HL-60 (cell line): ENCODE results near the gene ADPGK.

Experiments
- DNase-seq, 2 experiments: peaks; one replicate each; pipeline ENCODE4 v3.0.0-alpha.2; 2010 to 2020; ENCODE audit warnings: low read depth in 1 of 2, low spot score in 1 of 2
- H3K27ac ChIP-seq: fragments of 250-450 bp; sonication (Bioruptor Pico); replicated peaks from 2 replicates; pipeline ENCODE4 v1.5.1; 2020; ENCODE audit warnings: mild to moderate bottlenecking, moderate library complexity
- H3K27me3 ChIP-seq: fragments of 250-450 bp; sonication (Bioruptor Pico); 2 replicates; pipeline ENCODE4 v1.5.1; 2021; ENCODE audit warnings: mild to moderate bottlenecking, moderate library complexity; ENCODE audit not compliant: insufficient read depth, poor library complexity, severe bottlenecking
- H3K4me3 ChIP-seq: replicated peaks from 2 replicates; pipeline ENCODE4 v1.5.1; 2011; ENCODE audit warnings: mild to moderate bottlenecking, control low read depth, low read length; ENCODE audit not compliant: insufficient read depth
- GABPA ChIP-seq: IDR thresholded peaks from 2 replicates; pipeline ENCODE4 v1.6.1; 2012; ENCODE audit warnings: low read depth
- POLR2AphosphoS5 ChIP-seq: IDR thresholded peaks from 2 replicates; pipeline ENCODE4 v1.6.1; 2012; ENCODE audit warnings: low read depth
- SPI1 ChIP-seq: IDR thresholded peaks from 2 replicates; pipeline ENCODE4 v1.6.1; 2012; ENCODE audit warnings: low read depth, mild to moderate bottlenecking, borderline replicate concordance
- TF ChIP-seq, protein P1 (sequence below): IDR thresholded peaks from one replicate; pipeline ENCODE4 v1.5.1; 2011; ENCODE audit warnings: low read length, control low read depth, inconsistent platforms; ENCODE audit not compliant: insufficient read depth
- TF ChIP-seq, protein P2 (sequence below): IDR thresholded peaks from 2 replicates; pipeline ENCODE4 v1.6.1; 2012; ENCODE audit warnings: low read depth; ENCODE audit not compliant: insufficient replicate concordance

ADPGK gene

DNA sequence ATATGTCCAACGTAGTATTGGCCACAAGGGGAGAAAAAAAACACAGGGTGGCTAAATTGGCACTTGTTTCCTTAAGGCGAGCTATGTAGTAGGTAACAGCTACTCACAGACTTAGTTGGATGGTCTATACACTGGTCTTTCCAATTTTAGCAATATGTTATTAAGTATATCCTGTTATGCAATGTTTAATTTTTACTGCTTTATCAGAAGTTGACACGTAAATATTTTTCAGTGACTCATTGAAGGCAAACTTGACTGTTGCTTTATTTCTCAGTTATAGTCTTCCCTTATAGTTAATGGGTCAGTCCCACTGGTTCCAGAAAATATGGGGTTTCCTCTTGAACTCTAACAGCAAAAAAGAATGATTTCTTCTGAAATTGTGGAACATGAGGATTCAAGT, 46.5 kb downstream of the ADPGK start:
- H3K4me3 ChIP-seq: no peak overlapping the region
- TF ChIP-seq, protein P1, sequence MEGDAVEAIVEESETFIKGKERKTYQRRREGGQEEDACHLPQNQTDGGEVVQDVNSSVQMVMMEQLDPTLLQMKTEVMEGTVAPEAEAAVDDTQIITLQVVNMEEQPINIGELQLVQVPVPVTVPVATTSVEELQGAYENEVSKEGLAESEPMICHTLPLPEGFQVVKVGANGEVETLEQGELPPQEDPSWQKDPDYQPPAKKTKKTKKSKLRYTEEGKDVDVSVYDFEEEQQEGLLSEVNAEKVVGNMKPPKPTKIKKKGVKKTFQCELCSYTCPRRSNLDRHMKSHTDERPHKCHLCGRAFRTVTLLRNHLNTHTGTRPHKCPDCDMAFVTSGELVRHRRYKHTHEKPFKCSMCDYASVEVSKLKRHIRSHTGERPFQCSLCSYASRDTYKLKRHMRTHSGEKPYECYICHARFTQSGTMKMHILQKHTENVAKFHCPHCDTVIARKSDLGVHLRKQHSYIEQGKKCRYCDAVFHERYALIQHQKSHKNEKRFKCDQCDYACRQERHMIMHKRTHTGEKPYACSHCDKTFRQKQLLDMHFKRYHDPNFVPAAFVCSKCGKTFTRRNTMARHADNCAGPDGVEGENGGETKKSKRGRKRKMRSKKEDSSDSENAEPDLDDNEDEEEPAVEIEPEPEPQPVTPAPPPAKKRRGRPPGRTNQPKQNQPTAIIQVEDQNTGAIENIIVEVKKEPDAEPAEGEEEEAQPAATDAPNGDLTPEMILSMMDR: no peak
- no peak for TF ChIP-seq GABPA
- no peak for DNase-seq
- H3K27me3 ChIP-seq: no peaks in the 10 kb centered on the region
- no peak overlapping the region for H3K27ac ChIP-seq

DNA sequence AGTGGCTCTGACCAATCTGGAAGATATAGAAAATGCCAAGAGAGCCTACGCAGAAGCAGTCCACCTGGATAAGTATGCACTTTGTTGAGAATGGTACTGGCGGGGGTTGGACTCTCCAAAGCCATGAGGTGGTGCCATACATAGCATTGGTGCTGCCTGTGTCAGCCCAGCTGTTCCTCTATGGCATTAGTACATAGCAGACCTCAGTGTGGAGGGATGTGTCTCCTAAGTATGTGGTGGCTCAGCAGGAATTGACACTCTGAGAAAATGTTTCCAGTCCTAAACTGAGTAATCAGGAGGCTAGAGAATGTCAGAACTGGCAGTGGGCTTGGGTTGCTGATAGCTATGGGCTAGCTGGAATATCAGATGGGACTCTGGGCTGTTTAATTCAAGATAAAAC, 48.4 kb downstream of the ADPGK start:
- Histone ChIP-seq H3K27me3 (no peaks in the 10 kb centered on the region), H3K27ac (no peak overlapping the region)
- TF ChIP-seq POLR2AphosphoS5 (0 out of 2 replicates have a peak, but pooled peaks have one; percentile 25), SPI1 (no peak)

DNA sequence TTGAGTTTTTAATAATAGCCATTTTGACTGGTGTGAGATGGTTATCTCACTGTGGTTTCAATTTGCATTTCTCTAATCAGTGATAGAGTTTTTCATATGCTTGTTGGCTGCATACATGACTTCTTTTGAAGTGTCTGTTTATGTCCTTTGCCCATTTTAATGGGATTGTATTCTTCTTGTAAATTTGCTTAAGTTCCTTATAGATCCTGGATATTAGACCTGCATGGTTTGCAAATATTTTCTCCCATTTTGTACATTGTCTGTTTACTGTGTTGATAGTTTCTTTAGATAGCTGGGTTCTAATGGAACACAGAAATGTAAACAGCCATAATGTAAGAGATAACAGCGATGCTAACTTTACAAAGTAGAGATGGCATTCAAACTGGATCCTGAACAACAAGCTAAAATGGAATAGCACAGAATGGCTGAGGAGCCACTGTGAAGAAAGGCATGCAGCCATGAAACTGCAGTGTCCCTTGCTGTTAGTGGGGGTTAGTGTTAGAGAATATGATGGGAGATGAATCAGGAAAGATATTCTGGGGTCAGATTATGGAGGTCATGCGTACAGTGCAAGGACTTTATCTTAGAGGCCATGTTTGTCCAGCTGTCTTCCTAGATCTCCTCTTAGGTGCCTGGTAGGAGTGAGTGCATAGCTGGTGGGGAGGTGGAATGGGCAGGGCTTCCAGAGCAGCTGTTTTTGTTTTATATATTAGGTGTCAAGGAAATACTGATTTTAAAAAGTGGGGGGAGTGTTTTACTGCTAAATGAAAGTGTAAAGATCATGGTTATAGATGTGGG, 49.4 kb downstream of the ADPGK start:
- TF ChIP-seq GABPA: no peak
- TF ChIP-seq, protein P1: no peak
- no peak for TF ChIP-seq POLR2AphosphoS5
- no peak for TF ChIP-seq SPI1
- TF ChIP-seq, protein P2, sequence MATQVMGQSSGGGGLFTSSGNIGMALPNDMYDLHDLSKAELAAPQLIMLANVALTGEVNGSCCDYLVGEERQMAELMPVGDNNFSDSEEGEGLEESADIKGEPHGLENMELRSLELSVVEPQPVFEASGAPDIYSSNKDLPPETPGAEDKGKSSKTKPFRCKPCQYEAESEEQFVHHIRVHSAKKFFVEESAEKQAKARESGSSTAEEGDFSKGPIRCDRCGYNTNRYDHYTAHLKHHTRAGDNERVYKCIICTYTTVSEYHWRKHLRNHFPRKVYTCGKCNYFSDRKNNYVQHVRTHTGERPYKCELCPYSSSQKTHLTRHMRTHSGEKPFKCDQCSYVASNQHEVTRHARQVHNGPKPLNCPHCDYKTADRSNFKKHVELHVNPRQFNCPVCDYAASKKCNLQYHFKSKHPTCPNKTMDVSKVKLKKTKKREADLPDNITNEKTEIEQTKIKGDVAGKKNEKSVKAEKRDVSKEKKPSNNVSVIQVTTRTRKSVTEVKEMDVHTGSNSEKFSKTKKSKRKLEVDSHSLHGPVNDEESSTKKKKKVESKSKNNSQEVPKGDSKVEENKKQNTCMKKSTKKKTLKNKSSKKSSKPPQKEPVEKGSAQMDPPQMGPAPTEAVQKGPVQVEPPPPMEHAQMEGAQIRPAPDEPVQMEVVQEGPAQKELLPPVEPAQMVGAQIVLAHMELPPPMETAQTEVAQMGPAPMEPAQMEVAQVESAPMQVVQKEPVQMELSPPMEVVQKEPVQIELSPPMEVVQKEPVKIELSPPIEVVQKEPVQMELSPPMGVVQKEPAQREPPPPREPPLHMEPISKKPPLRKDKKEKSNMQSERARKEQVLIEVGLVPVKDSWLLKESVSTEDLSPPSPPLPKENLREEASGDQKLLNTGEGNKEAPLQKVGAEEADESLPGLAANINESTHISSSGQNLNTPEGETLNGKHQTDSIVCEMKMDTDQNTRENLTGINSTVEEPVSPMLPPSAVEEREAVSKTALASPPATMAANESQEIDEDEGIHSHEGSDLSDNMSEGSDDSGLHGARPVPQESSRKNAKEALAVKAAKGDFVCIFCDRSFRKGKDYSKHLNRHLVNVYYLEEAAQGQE: no peak
- no peak overlapping the region for H3K27ac ChIP-seq
- H3K4me3 ChIP-seq: no peak overlapping the region
- no peak for DNase-seq
- H3K27me3 ChIP-seq: no peaks in the 10 kb centered on the region

More for the DNA sequence above, 48.4 kb downstream of the ADPGK start:
- no peak for DNase-seq
- no peak overlapping the region for H3K4me3 ChIP-seq

DNA sequence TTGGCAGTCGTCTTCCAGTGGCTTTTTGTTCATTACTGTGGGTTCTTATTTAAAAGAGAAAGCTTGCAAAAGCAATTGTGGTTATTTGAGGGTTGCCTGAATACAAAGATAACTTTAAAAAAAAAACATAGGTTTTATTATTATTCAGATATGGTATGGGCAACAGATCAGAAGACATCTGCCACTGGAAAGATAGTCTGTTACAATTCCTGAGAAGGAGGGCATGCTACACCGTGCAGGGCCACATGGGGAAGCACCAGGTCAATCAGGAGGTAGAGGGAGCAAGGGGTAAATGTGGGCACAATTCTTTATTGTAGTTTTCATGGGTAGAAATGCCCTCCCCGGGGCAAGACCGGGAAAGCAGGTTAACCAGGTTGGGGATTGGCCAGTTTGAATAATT, 51.0 kb downstream of the ADPGK start:
- no peak overlapping the region for H3K27ac ChIP-seq
- TF ChIP-seq, protein P1: no peak
- no peak for TF ChIP-seq SPI1
- TF ChIP-seq, protein P2: no peak
- TF ChIP-seq GABPA: no peak
- TF ChIP-seq POLR2AphosphoS5: no peak
- no peak overlapping the region for H3K4me3 ChIP-seq
- no peaks in the 10 kb centered on the region for H3K27me3 ChIP-seq
- DNase-seq: no peak
